ENCODE measurements around the gene CXADR. TPM values are rescaled to one million over a fixed set of nuclear protein-coding genes. Genes with fewer than 3 reads are reported as not detected.

Gene CXADR
- total RNA-seq, 1 experiment from 2014 or later, result 152 TPM

GRCh38 chr21:17507591-17507990 is 5.3 kb upstream of the CXADR start:
- Histone ChIP-seq H3K4me1 (ENCODE audit: insufficient read depth, low read length) (no peaks in the 10 kb centered on the region), H3K4ac (ENCODE audit: low read depth, low read length) (no peak overlapping the region), H2BK20ac (ENCODE audit: low read depth, low read length, poor library complexity, severe bottlenecking) (no peak overlapping the region), H2AFZ (ENCODE audit: low read length) (no peak overlapping the region), H2BK12ac (ENCODE audit: insufficient read length, low read depth, low read length) (no peak overlapping the region), H3K23me2 (ENCODE audit: insufficient read length, low read depth, low read length, poor library complexity, severe bottlenecking) (peaks cover 8% of the 10 kb centered on the region), H4K8ac (replicated peaks; ENCODE audit: insufficient read length, low read depth, low read length) (no peak overlapping the region), H3K79me2 (ENCODE audit: insufficient read depth, low read length) (no peaks in the 10 kb centered on the region), H3K56ac (ENCODE audit: insufficient read length, low read depth, low read length) (no peak overlapping the region), H4K91ac (ENCODE audit: insufficient read length, low read depth, low read length) (no peak overlapping the region), H3K23ac (ENCODE audit: insufficient read length, low read depth, low read length) (no peak overlapping the region), H2AK5ac (ENCODE audit: insufficient read length, low read length) (no peak overlapping the region), H3K4me2 (ENCODE audit: insufficient read depth, insufficient read length, low read length) (no peak overlapping the region), H3K27me3 (ENCODE audit: insufficient read depth, low read length) (no peaks in the 10 kb centered on the region), H3K14ac (ENCODE audit: insufficient read depth, low read length) (no peak overlapping the region), H2BK15ac (ENCODE audit: low read depth, low read length) (no peak overlapping the region), H2BK120ac (ENCODE audit: low read depth, low read length, poor library complexity, severe bottlenecking) (no peak overlapping the region), H3K27ac (ENCODE audit: insufficient read length, low read depth, low read length) (no peak overlapping the region), H3K9me3 (ENCODE audit: control insufficient read depth, low read depth, low read length) (no peaks in the 10 kb centered on the region), H3K9ac (ENCODE audit: extremely low read depth, insufficient read length, low read length) (no peak overlapping the region), H3T11ph (ENCODE audit: low read length) (no peak overlapping the region), H3K79me1 (ENCODE audit: insufficient read depth, low read depth, low read length, poor library complexity, severe bottlenecking) (no peaks in the 10 kb centered on the region), H3K18ac (ENCODE audit: insufficient read length, low read depth, low read length) (no peak overlapping the region), H2BK5ac (ENCODE audit: insufficient read length, low read length) (no peak overlapping the region), H4K5ac (ENCODE audit: insufficient read length, low read depth, low read length) (no peak overlapping the region), H4K20me1 (ENCODE audit: control insufficient read depth, insufficient read depth, insufficient read length) (no peaks in the 10 kb centered on the region)
- Mint-ChIP-seq H3K4me1 (peaks cover 13 to 20% of the 10 kb centered on the region in 2 experiments; a peak in 3 of 4 replicates), H3K4me3 (no peak overlapping the region), H3K27ac (no peak overlapping the region), H3K27me3 (ENCODE audit: low read depth) (peaks cover 4% of the 10 kb centered on the region; the same call in 1 of the 2 replicates), H3K36me3 (ENCODE audit: insufficient read depth in 1 of 3, low read depth in 3 of 3) (peaks cover 3 to 17% (median 8%) of the 10 kb centered on the region in 3 experiments; a peak in 6 of 7 replicates), H3K9me3 (peaks cover 11 to 12% of the 10 kb centered on the region in 2 experiments)
- WGBS (ENCODE audit: extremely low coverage, insufficient read length, low lambda C conversion rate), result no CpG with 5 or more reads among the region's 5 CpGs
- DNase-seq, result no peak
- no peak for TF ChIP-seq CTCF (conservative IDR thresholded peaks at IDR 0.05)

Measured in H9 (cell line).